ENCODE data around the gene GRM5. TPM values are rescaled to one million over a fixed set of nuclear protein-coding genes. Genes with fewer than 3 reads are reported as not detected.

Gene GRM5
- total RNA-seq, 4 donors from 2014 or later = 0.53 TPM; not detected in 3

GRCh38 chr11:88555018-88555828 lies 510.6 kb downstream of the GRM5 start:
- Histone ChIP-seq H3K36me3 (no peaks in the 10 kb centered on the region), H3K4me3 (no peak overlapping the region), H3K27ac (peak overlapping the region in 1 of 4 donors; percentile 14), H3K27me3 (no peaks in the 10 kb centered on the region), H3K4me1 (no peaks in the 10 kb centered on the region), H3K9me3 (no peaks in the 10 kb centered on the region)
- no peak for DNase-seq
- no peak for TF ChIP-seq CTCF (IDR thresholded peaks at IDR 0.05)
- TF ChIP-seq POLR2A (IDR thresholded peaks at IDR 0.05) = no peak

GRCh38 chr11:88553204-88553603 lies 512.6 kb downstream of the GRM5 start:
- H3K27me3 ChIP-seq = no peaks in the 10 kb centered on the region
- no peak overlapping the region for H3K27ac ChIP-seq
- no peak for DNase-seq
- H3K4me3 ChIP-seq = no peak overlapping the region
- H3K4me1 ChIP-seq = no peaks in the 10 kb centered on the region
- no peaks in the 10 kb centered on the region for H3K9me3 ChIP-seq
- no peaks in the 10 kb centered on the region for H3K36me3 ChIP-seq
- TF ChIP-seq POLR2A (IDR thresholded peaks at IDR 0.05) (no peak), CTCF (IDR thresholded peaks at IDR 0.05) (no peak)

- Histone ChIP-seq H3K9me3 (no peaks in the 10 kb centered on the region), H3K4me1 (no peaks in the 10 kb centered on the region), H3K36me3 (no peaks in the 10 kb centered on the region), H3K4me3 (no peak overlapping the region), H3K27ac (no peak overlapping the region), H3K27me3 (no peaks in the 10 kb centered on the region)
- TF ChIP-seq CTCF (IDR thresholded peaks at IDR 0.05) (peak in 5 of 6 experiments; percentile 8 to 56 (median 49)), POLR2A (IDR thresholded peaks at IDR 0.05) (no peak)
- DNase-seq = peak in 2 of 3 donors; percentile 26 to 72
Measured at GRCh38 chr11:88552379-88553062, 513.3 kb downstream of the GRM5 start.

GRCh38 chr11:88544656-88545280 lies 521.0 kb downstream of the GRM5 start:
- DNase-seq = no peak
- H3K4me3 ChIP-seq = no peak overlapping the region
- no peaks in the 10 kb centered on the region for H3K9me3 ChIP-seq
- H3K27me3 ChIP-seq = no peaks in the 10 kb centered on the region
- H3K27ac ChIP-seq = no peak overlapping the region
- H3K36me3 ChIP-seq = no peaks in the 10 kb centered on the region
- TF ChIP-seq CTCF (IDR thresholded peaks at IDR 0.05) (no peak), POLR2A (IDR thresholded peaks at IDR 0.05) (no peak)
- no peaks in the 10 kb centered on the region for H3K4me1 ChIP-seq

GRCh38 chr11:88543902-88544655 lies 521.7 kb downstream of the GRM5 start:
- H3K9me3 ChIP-seq = no peaks in the 10 kb centered on the region
- no peaks in the 10 kb centered on the region for H3K4me1 ChIP-seq
- H3K27ac ChIP-seq = no peak overlapping the region
- peak; percentile 42 to 86 (median 68) for DNase-seq
- TF ChIP-seq CTCF (IDR thresholded peaks at IDR 0.05) = peak; percentile 28 to 95 (median 88)
- TF ChIP-seq POLR2A (IDR thresholded peaks at IDR 0.05) = no peak
- H3K27me3 ChIP-seq = no peaks in the 10 kb centered on the region
- no peaks in the 10 kb centered on the region for H3K36me3 ChIP-seq
- no peak overlapping the region for H3K4me3 ChIP-seq
